ENCODE measurements around the gene EMC9. TPM values are rescaled to one million over a fixed set of nuclear protein-coding genes. Genes with fewer than 3 reads are reported as not detected.

EMC9 gene
- total RNA-seq, 4 donors from 2014 or later, result 6.7 to 16.3 (median 11.6) TPM

GRCh38 chr14:24100197-24100981 is 41.0 kb downstream of the EMC9 start:
- no peak for TF ChIP-seq CTCF (IDR thresholded peaks at IDR 0.05; ENCODE audit: low read depth)

- TF ChIP-seq CTCF (IDR thresholded peaks at IDR 0.05; ENCODE audit: low read depth), result no peak
Measured at GRCh38 chr14:24098927-24099813, 42.2 kb downstream of the EMC9 start.

DNA sequence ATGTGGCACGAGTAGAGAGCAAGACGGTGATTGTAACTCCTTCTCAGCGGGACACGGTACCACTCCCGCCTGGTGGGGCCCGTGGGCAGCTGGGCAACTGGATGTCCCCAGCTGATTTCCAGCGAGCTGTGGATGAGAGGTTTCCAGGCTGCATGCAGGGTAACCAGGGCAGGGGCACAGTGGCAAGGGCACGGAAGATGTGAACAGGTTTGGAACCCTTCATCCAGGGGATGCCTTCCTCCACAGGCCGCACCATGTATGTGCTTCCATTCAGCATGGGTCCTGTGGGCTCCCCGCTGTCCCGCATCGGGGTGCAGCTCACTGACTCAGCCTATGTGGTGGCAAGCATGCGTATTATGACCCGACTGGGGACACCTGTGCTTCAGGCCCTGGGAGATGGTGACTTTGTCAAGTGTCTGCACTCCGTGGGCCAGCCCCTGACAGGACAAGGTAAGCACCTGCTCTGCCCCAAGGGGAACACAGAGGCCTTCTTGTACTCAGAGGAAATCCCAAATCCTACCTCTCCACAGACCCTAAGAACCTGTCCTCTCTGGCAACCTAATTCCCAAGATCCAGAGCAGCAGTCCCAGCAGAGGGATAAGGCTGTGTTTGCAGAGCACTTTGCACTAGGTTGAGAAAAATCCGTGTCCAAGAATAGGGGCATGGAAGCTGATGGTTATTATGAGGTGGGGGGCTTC is 43.0 kb downstream of the EMC9 start:
- no peak for TF ChIP-seq CTCF (IDR thresholded peaks at IDR 0.05; ENCODE audit: low read depth)

DNA sequence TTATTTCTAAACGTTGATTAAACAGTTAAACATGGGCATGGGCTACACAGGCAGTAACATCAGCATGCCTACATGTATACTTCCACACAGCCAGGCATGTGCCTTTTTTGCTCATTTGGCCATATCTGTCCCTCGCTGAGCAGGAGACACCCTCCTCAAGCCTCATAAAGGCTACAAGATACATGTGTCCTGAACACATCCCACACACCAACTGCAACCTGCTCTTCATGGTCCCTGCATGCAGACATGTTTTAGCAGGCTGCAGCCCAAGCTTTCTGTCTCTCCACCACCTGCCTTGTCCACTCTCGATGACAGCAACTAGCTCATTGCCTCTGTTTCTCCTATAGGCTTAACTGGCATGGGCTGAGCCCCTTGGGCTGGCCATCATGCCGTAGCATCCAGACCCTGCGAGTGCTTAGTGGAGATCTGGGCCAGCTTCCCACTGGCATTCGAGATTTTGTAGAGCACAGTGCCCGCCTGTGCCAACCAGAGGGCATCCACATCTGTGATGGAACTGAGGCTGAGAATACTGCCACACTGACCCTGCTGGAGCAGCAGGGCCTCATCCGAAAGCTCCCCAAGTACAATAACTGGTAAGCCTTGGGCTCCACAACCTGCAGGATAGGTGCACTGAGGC is 44.7 kb downstream of the EMC9 start:
- no peak for TF ChIP-seq CTCF (IDR thresholded peaks at IDR 0.05; ENCODE audit: low read depth)

GRCh38 chr14:24095271-24096068 is 45.9 kb downstream of the EMC9 start:
- no peak for TF ChIP-seq CTCF (IDR thresholded peaks at IDR 0.05; ENCODE audit: low read depth)

GRCh38 chr14:24094841-24095270 is 46.5 kb downstream of the EMC9 start:
- no peak for TF ChIP-seq CTCF (IDR thresholded peaks at IDR 0.05; ENCODE audit: low read depth)
